ENCODE results near the gene TMEM171.

Gene TMEM171

DNA sequence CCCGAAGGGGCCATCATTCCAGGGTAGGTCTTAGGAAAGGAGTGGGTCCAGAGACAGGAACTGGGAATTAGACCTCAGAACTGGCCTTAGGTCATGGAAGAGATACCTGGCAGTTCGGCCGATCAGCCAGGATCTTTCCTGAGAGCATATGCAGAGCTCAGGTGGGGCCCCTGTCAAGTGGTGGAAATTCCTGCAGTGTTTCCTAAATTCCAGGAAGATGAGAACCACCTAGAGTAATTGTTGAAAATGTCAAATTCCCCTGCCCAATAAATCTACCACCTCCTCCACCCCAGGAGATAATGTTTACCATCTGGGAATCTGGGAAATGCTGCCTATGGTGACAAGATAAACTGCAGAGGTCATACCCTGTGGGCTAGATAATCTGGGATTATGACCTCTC, 14.6 kb downstream of the TMEM171 start:
- no peak overlapping the region for H3K4me2 ChIP-seq (ENCODE audit: low read depth, low read length, poor library complexity, severe bottlenecking)
- H3K9ac ChIP-seq (ENCODE audit: low read depth, low read length, poor library complexity, severe bottlenecking): no peak overlapping the region
- H3K27me3 ChIP-seq (ENCODE audit: insufficient read depth, low read length, poor library complexity, severe bottlenecking): peaks cover 4% of the 10 kb centered on the region
- no peaks in the 10 kb centered on the region for H3K36me3 ChIP-seq (ENCODE audit: insufficient read depth, low read length)
- H3K9me2 ChIP-seq (replicated peaks; ENCODE audit: low read depth, low read length): no peaks in the 10 kb centered on the region
- no peaks in the 10 kb centered on the region for H3K4me1 ChIP-seq (ENCODE audit: insufficient read depth, low read length, poor library complexity, severe bottlenecking)
- no peaks in the 10 kb centered on the region for H3K79me2 ChIP-seq (ENCODE audit: insufficient read depth, low read length)
- no peaks in the 10 kb centered on the region for H3K9me3 ChIP-seq (ENCODE audit: insufficient read depth, low read depth, low read length)
- H3K4me3 ChIP-seq (ENCODE audit: low read length, poor library complexity, severe bottlenecking): no peak overlapping the region
- H4K20me1 ChIP-seq (ENCODE audit: insufficient read depth, low read length, poor library complexity, severe bottlenecking): no peaks in the 10 kb centered on the region
- no peaks in the 10 kb centered on the region for H3F3A ChIP-seq (ENCODE audit: low read depth)
- TF ChIP-seq, protein P1, sequence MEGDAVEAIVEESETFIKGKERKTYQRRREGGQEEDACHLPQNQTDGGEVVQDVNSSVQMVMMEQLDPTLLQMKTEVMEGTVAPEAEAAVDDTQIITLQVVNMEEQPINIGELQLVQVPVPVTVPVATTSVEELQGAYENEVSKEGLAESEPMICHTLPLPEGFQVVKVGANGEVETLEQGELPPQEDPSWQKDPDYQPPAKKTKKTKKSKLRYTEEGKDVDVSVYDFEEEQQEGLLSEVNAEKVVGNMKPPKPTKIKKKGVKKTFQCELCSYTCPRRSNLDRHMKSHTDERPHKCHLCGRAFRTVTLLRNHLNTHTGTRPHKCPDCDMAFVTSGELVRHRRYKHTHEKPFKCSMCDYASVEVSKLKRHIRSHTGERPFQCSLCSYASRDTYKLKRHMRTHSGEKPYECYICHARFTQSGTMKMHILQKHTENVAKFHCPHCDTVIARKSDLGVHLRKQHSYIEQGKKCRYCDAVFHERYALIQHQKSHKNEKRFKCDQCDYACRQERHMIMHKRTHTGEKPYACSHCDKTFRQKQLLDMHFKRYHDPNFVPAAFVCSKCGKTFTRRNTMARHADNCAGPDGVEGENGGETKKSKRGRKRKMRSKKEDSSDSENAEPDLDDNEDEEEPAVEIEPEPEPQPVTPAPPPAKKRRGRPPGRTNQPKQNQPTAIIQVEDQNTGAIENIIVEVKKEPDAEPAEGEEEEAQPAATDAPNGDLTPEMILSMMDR (conservative IDR thresholded peaks at IDR 0.05; ENCODE audit: low read length): no peak
- TF ChIP-seq EZH2phosphoT487 (IDR thresholded peaks at IDR 0.05; ENCODE audit: borderline replicate concordance): no peak
- no peak overlapping the region for H2AFZ ChIP-seq (ENCODE audit: low read length)

DNA sequence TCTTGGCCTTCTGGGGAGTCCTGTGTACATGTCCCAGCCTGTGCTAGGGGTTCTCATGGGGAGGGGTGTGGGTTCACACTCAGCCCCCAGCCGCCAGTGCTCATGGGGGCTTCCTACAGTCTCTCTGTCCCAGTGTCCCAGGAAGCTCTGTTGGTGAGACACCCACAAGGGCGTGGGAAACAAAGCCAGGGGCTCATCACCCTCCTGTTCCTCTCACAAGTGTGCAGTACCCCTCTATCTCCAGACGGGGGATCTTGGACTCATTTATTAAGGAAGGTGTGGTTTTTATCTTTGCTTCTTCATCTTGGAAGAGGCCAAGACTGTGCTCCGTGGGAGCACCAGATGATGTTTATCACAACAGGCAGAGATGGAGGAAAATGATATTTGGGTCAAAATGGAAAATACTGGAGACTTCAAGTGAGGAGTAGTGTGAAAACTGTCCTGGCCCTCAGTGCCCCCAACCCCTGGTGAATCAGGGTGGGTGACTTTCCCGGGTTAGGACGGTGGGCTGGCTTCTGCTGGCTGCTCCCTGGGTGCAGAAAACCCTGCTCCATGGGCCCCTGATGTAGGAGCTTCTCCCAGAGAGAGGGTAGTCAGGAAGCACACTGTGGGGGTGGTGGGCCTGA, 15.2 kb downstream of the TMEM171 start:
- Histone ChIP-seq H3K9ac (ENCODE audit: low read depth, low read length, poor library complexity, severe bottlenecking) (no peak overlapping the region), H4K20me1 (ENCODE audit: insufficient read depth, low read length, poor library complexity, severe bottlenecking) (no peaks in the 10 kb centered on the region), H2AFZ (ENCODE audit: low read length) (no peak overlapping the region), H3K36me3 (ENCODE audit: insufficient read depth, low read length) (no peaks in the 10 kb centered on the region), H3K9me2 (replicated peaks; ENCODE audit: low read depth, low read length) (no peaks in the 10 kb centered on the region), H3K4me1 (ENCODE audit: insufficient read depth, low read length, poor library complexity, severe bottlenecking) (no peaks in the 10 kb centered on the region), H3F3A (ENCODE audit: low read depth) (no peaks in the 10 kb centered on the region), H3K4me3 (ENCODE audit: low read length, poor library complexity, severe bottlenecking) (no peak overlapping the region), H3K9me3 (ENCODE audit: insufficient read depth, low read depth, low read length) (no peaks in the 10 kb centered on the region), H3K27me3 (ENCODE audit: insufficient read depth, low read length, poor library complexity, severe bottlenecking) (peaks cover 4% of the 10 kb centered on the region), H3K4me2 (ENCODE audit: low read depth, low read length, poor library complexity, severe bottlenecking) (no peak overlapping the region), H3K79me2 (ENCODE audit: insufficient read depth, low read length) (no peaks in the 10 kb centered on the region)
- TF ChIP-seq EZH2phosphoT487 (IDR thresholded peaks at IDR 0.05; ENCODE audit: borderline replicate concordance): no peak
- TF ChIP-seq, protein P1 (conservative IDR thresholded peaks at IDR 0.05; ENCODE audit: low read length): peak; percentile 58

DNA sequence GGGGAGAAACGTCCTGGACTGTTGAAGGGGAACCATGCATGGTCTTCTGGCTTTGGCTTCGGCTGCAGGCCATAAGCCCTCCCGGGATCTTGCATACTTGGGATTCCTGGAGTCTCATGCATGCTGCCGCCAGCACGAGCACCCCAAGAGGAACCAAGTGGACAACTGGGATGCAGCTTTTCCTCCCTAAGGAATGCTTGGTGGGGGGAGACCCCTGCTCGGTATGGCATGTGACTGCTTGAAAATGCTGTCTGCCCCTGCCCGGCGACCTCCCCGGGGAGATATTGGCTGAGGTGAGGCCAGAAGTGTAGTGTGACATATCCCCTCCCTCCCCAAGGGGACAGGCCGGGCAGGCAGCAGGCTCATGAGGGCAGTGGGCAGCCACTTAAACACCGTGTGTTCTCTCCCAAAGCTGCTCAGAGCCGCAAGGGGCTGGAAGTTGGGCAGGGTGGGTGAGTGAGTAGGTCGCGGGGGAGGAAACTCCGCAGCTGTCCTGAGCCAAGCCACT, 15.7 kb downstream of the TMEM171 start:
- Histone ChIP-seq H3K9me3 (ENCODE audit: insufficient read depth, low read depth, low read length) (no peaks in the 10 kb centered on the region), H3K9ac (ENCODE audit: low read depth, low read length, poor library complexity, severe bottlenecking) (no peak overlapping the region), H3K27me3 (ENCODE audit: insufficient read depth, low read length, poor library complexity, severe bottlenecking) (peaks cover 4% of the 10 kb centered on the region), H4K20me1 (ENCODE audit: insufficient read depth, low read length, poor library complexity, severe bottlenecking) (no peaks in the 10 kb centered on the region), H3K79me2 (ENCODE audit: insufficient read depth, low read length) (no peaks in the 10 kb centered on the region), H3K9me2 (replicated peaks; ENCODE audit: low read depth, low read length) (no peaks in the 10 kb centered on the region), H3K4me1 (ENCODE audit: insufficient read depth, low read length, poor library complexity, severe bottlenecking) (no peaks in the 10 kb centered on the region), H3K4me2 (ENCODE audit: low read depth, low read length, poor library complexity, severe bottlenecking) (no peak overlapping the region), H3F3A (ENCODE audit: low read depth) (no peaks in the 10 kb centered on the region), H3K36me3 (ENCODE audit: insufficient read depth, low read length) (no peaks in the 10 kb centered on the region), H3K4me3 (ENCODE audit: low read length, poor library complexity, severe bottlenecking) (no peak overlapping the region), H2AFZ (ENCODE audit: low read length) (no peak overlapping the region)
- TF ChIP-seq EZH2phosphoT487 (IDR thresholded peaks at IDR 0.05; ENCODE audit: borderline replicate concordance): no peak
- TF ChIP-seq, protein P1 (conservative IDR thresholded peaks at IDR 0.05; ENCODE audit: low read length): no peak
